Measurements from ENCODE around the gene HMGB1. TPM values are rescaled to one million over a fixed set of nuclear protein-coding genes. Genes with fewer than 3 reads are reported as not detected.
"Not testable (repeated sequence)": the region's sequence is repeated elsewhere in the genome, so short reads cannot be mapped to it uniquely, and the experiment has no call there.

Gene HMGB1
- polyA plus RNA-seq, 1 donor = 539 TPM

- Histone ChIP-seq H3K27me3 (ENCODE audit: control insufficient read depth, insufficient read depth, low read length) (no peaks in the 10 kb centered on the region), H3K4me3 (ENCODE audit: low read length) (no peak overlapping the region), H3K27ac (ENCODE audit: low read length) (no peak overlapping the region), H3K9me3 (ENCODE audit: control insufficient read depth, low read depth, low read length) (no peaks in the 10 kb centered on the region), H3K36me3 (ENCODE audit: control insufficient read depth, insufficient read depth, low read length) (peaks cover 11% of the 10 kb centered on the region), H3K4me1 (ENCODE audit: control insufficient read depth, insufficient read depth, low read length) (peaks cover 13% of the 10 kb centered on the region)
- 67% methylated on average over 1 of the region's 4 CpGs for WGBS (ENCODE audit: insufficient coverage, low lambda C conversion rate)
- DNase-seq = no peak
Measured at GRCh38 chr13:30466841-30467252, 1.1 kb upstream of the HMGB1 start.

- H3K27ac ChIP-seq (ENCODE audit: low read length) = no peak overlapping the region
- H3K36me3 ChIP-seq (ENCODE audit: control insufficient read depth, insufficient read depth, low read length) = peaks cover 11% of the 10 kb centered on the region
- WGBS (ENCODE audit: insufficient coverage, low lambda C conversion rate) = 0% methylated on average over 1 of the region's 11 CpGs
- H3K4me1 ChIP-seq (ENCODE audit: control insufficient read depth, insufficient read depth, low read length) = peaks cover 13% of the 10 kb centered on the region
- peak overlapping the region; percentile 17 for H3K4me3 ChIP-seq (ENCODE audit: low read length)
- H3K9me3 ChIP-seq (ENCODE audit: control insufficient read depth, low read depth, low read length) = no peaks in the 10 kb centered on the region
- no peaks in the 10 kb centered on the region for H3K27me3 ChIP-seq (ENCODE audit: control insufficient read depth, insufficient read depth, low read length)
- DNase-seq = no peak
Measured at GRCh38 chr13:30466358-30466714, 600 bp upstream of the HMGB1 start.

GRCh38 chr13:30465343-30465592 lies 468 bp downstream of the HMGB1 start:
- DNase-seq = no peak
- no peaks in the 10 kb centered on the region for H3K9me3 ChIP-seq (ENCODE audit: control insufficient read depth, low read depth, low read length)
- H3K4me1 ChIP-seq (ENCODE audit: control insufficient read depth, insufficient read depth, low read length) = peaks cover 13% of the 10 kb centered on the region
- peak overlapping the region; percentile 45 for H3K4me3 ChIP-seq (ENCODE audit: low read length)
- H3K27me3 ChIP-seq (ENCODE audit: control insufficient read depth, insufficient read depth, low read length) = no peaks in the 10 kb centered on the region
- peak overlapping the region; percentile 79 for H3K27ac ChIP-seq (ENCODE audit: low read length)
- no CpG with 5 or more reads among the region's 41 CpGs for WGBS (ENCODE audit: insufficient coverage, low lambda C conversion rate)
- H3K36me3 ChIP-seq (ENCODE audit: control insufficient read depth, insufficient read depth, low read length) = peaks cover 11% of the 10 kb centered on the region

- peak overlapping the region; percentile 52 for H3K4me3 ChIP-seq (ENCODE audit: low read length)
- peaks cover 13% of the 10 kb centered on the region for H3K4me1 ChIP-seq (ENCODE audit: control insufficient read depth, insufficient read depth, low read length)
- H3K36me3 ChIP-seq (ENCODE audit: control insufficient read depth, insufficient read depth, low read length) = peaks cover 11% of the 10 kb centered on the region
- WGBS (ENCODE audit: insufficient coverage, low lambda C conversion rate) = no CpG with 5 or more reads among the region's 136 CpGs
- no peaks in the 10 kb centered on the region for H3K27me3 ChIP-seq (ENCODE audit: control insufficient read depth, insufficient read depth, low read length)
- no peaks in the 10 kb centered on the region for H3K9me3 ChIP-seq (ENCODE audit: control insufficient read depth, low read depth, low read length)
- peak overlapping the region; percentile 93 for H3K27ac ChIP-seq (ENCODE audit: low read length)
- DNase-seq = peak; percentile 75 to 91
Measured at GRCh38 chr13:30464496-30465342, 1.0 kb downstream of the HMGB1 start.

GRCh38 chr13:30463787-30464495 lies 1.8 kb downstream of the HMGB1 start:
- no peaks in the 10 kb centered on the region for H3K27me3 ChIP-seq (ENCODE audit: control insufficient read depth, insufficient read depth, low read length)
- peaks cover 15% of the 10 kb centered on the region for H3K36me3 ChIP-seq (ENCODE audit: control insufficient read depth, insufficient read depth, low read length)
- H3K4me3 ChIP-seq (ENCODE audit: low read length) = peak overlapping the region; percentile 47
- 0% methylated on average over 4 of the region's 32 CpGs for WGBS (ENCODE audit: insufficient coverage, low lambda C conversion rate)
- DNase-seq = peak; percentile 50 to 85
- peak overlapping the region; percentile 93 for H3K27ac ChIP-seq (ENCODE audit: low read length)
- peaks cover 13% of the 10 kb centered on the region for H3K4me1 ChIP-seq (ENCODE audit: control insufficient read depth, insufficient read depth, low read length)
- H3K9me3 ChIP-seq (ENCODE audit: control insufficient read depth, low read depth, low read length) = no peaks in the 10 kb centered on the region

- DNase-seq = peak; percentile 13 to 37
- H3K36me3 ChIP-seq (ENCODE audit: control insufficient read depth, insufficient read depth, low read length) = peaks cover 18% of the 10 kb centered on the region
- peaks cover 10% of the 10 kb centered on the region for H3K4me1 ChIP-seq (ENCODE audit: control insufficient read depth, insufficient read depth, low read length)
- not testable (repeated sequence) for H3K4me3 ChIP-seq (ENCODE audit: low read length); H3K27me3 ChIP-seq (ENCODE audit: control insufficient read depth, insufficient read depth, low read length); H3K27ac ChIP-seq (ENCODE audit: low read length); H3K9me3 ChIP-seq (ENCODE audit: control insufficient read depth, low read depth, low read length)
- WGBS (ENCODE audit: insufficient coverage, low lambda C conversion rate) = 100% methylated on average over 2 of the region's 3 CpGs
Measured at GRCh38 chr13:30461279-30462066, 4.3 kb downstream of the HMGB1 start.

GRCh38 chr13:30457306-30457891 lies 8.3 kb downstream of the HMGB1 start:
- DNase-seq = no peak
- H3K27ac ChIP-seq (ENCODE audit: low read length) = no peak overlapping the region
- no peaks in the 10 kb centered on the region for H3K9me3 ChIP-seq (ENCODE audit: control insufficient read depth, low read depth, low read length)
- WGBS (ENCODE audit: insufficient coverage, low lambda C conversion rate) = 100% methylated on average over 1 of the region's 3 CpGs
- peaks cover 11% of the 10 kb centered on the region for H3K36me3 ChIP-seq (ENCODE audit: control insufficient read depth, insufficient read depth, low read length)
- no peak overlapping the region for H3K4me3 ChIP-seq (ENCODE audit: low read length)
- H3K27me3 ChIP-seq (ENCODE audit: control insufficient read depth, insufficient read depth, low read length) = no peaks in the 10 kb centered on the region
- no peaks in the 10 kb centered on the region for H3K4me1 ChIP-seq (ENCODE audit: control insufficient read depth, insufficient read depth, low read length)

- no peaks in the 10 kb centered on the region for H3K9me3 ChIP-seq (ENCODE audit: control insufficient read depth, low read depth, low read length)
- no peak overlapping the region for H3K4me3 ChIP-seq (ENCODE audit: low read length)
- no peaks in the 10 kb centered on the region for H3K27me3 ChIP-seq (ENCODE audit: control insufficient read depth, insufficient read depth, low read length)
- peaks cover 7% of the 10 kb centered on the region for H3K36me3 ChIP-seq (ENCODE audit: control insufficient read depth, insufficient read depth, low read length)
- DNase-seq = no peak
- no peak overlapping the region for H3K27ac ChIP-seq (ENCODE audit: low read length)
- WGBS (ENCODE audit: insufficient coverage, low lambda C conversion rate) = 63% methylated on average over 2 of the region's 3 CpGs
- H3K4me1 ChIP-seq (ENCODE audit: control insufficient read depth, insufficient read depth, low read length) = no peaks in the 10 kb centered on the region
Measured at GRCh38 chr13:30456290-30456689, 9.4 kb downstream of the HMGB1 start.

- DNase-seq = no peak
- Histone ChIP-seq H3K4me1 (ENCODE audit: control insufficient read depth, insufficient read depth, low read length) (no peaks in the 10 kb centered on the region), H3K9me3 (ENCODE audit: control insufficient read depth, low read depth, low read length) (no peaks in the 10 kb centered on the region), H3K27ac (ENCODE audit: low read length) (no peak overlapping the region), H3K27me3 (ENCODE audit: control insufficient read depth, insufficient read depth, low read length) (no peaks in the 10 kb centered on the region), H3K4me3 (ENCODE audit: low read length) (no peak overlapping the region), H3K36me3 (ENCODE audit: control insufficient read depth, insufficient read depth, low read length) (peaks cover 7% of the 10 kb centered on the region)
- WGBS (ENCODE audit: insufficient coverage, low lambda C conversion rate) = no CpG with 5 or more reads among the region's 2 CpGs
Measured at GRCh38 chr13:30454991-30455390, 10.7 kb downstream of the HMGB1 start.

GRCh38 chr13:30453727-30454126 lies 12.0 kb downstream of the HMGB1 start:
- Histone ChIP-seq H3K27me3 (ENCODE audit: control insufficient read depth, insufficient read depth, low read length) (no peaks in the 10 kb centered on the region), H3K36me3 (ENCODE audit: control insufficient read depth, insufficient read depth, low read length) (peaks cover 3% of the 10 kb centered on the region)
- DNase-seq = no peak

More at GRCh38 chr13:30453727-30454126, 12.0 kb downstream of the HMGB1 start:
- H3K27ac ChIP-seq (ENCODE audit: low read length) = no peak overlapping the region
- no peak overlapping the region for H3K4me3 ChIP-seq (ENCODE audit: low read length)
- no peaks in the 10 kb centered on the region for H3K4me1 ChIP-seq (ENCODE audit: control insufficient read depth, insufficient read depth, low read length)
- H3K9me3 ChIP-seq (ENCODE audit: control insufficient read depth, low read depth, low read length) = no peaks in the 10 kb centered on the region
- WGBS (ENCODE audit: insufficient coverage, low lambda C conversion rate) = 80% methylated on average over 1 of the region's 4 CpGs
